ENCODE results near the gene PHF2. TPM values are rescaled to one million over a fixed set of nuclear protein-coding genes. Genes with fewer than 3 reads are reported as not detected.

The PHF2 gene
- polyA plus RNA-seq, 3 donors, result 0.40 to 16.0 (median 0.97) TPM

DNA sequence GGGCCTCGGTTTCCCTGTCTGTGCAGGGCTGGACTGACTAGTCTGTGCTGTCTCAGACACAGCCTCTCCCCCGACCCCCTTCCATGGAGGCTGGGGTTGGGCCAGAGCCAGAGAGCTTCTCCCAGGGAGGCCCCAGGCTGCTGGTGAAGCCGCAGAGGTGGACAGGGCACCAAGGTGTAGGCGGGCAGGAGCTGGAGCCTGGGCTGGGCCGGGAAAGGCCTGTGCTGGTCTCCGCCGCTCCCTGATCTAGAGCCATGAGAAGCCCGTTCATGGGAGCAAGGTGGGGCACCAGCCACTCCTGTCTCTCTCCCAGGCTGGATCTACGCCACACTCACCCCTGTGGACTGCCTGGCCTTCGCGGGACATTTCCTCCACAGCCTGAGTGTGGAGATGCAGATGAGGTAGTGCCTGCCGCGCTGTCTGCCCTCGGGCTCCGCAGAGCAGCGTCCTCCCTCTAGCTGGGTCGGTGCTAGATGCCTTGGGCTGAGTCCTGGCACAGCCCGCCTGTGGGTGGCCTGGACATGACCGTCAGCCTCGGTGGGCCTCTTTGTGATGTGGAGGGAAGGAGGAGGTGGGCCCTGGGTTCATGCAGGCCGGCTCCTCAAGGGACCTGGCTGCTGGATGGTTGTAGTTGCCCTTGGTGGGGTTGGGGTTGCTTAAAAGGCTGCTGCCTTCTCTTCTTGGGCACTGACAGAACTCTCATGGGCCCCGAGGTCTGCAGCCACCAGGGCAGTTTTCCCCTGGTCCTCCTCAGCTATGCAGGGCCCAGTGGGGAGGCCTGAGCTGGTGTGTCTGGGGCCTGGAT is 79.4 kb downstream of the PHF2 start:
- no peak overlapping the region for H3K4me3 ChIP-seq (replicated peaks in 1 of 3; ENCODE audit: low read depth in 2 of 3, low read length in 3 of 3)
- H2AFZ ChIP-seq (ENCODE audit: insufficient read depth, low read depth, low read length, poor library complexity, severe bottlenecking), result no peak overlapping the region
- no peak overlapping the region for H3K4me2 ChIP-seq (replicated peaks; ENCODE audit: extremely low read depth, low read length, poor library complexity, severe bottlenecking)
- peaks cover 83 to 98% of the 10 kb centered on the region in 2 donors for H3K36me3 ChIP-seq (replicated peaks in 1 of 2; ENCODE audit: control insufficient read depth in 1 of 2, insufficient read depth in 2 of 2, low read length in 2 of 2)
- H3K27me3 Mint-ChIP-seq (ENCODE audit: low read depth in 3 of 3), result peaks cover 0 to 5% (median 3%) of the 10 kb centered on the region in 3 donors
- H3K36me3 Mint-ChIP-seq, result peaks cover 74% of the 10 kb centered on the region in 2 donors
- H4K20me1 ChIP-seq (ENCODE audit: insufficient read depth, low read length), result no peaks in the 10 kb centered on the region
- peaks cover 0 to 2% (median 0%) of the 10 kb centered on the region in 7 donors for H3K9me3 Mint-ChIP-seq
- no peak overlapping the region for H3K4me3 Mint-ChIP-seq
- no peak overlapping the region for H3K27ac ChIP-seq (ENCODE audit: low read depth in 1 of 2, low read length in 2 of 2)
- TF ChIP-seq, protein P1, sequence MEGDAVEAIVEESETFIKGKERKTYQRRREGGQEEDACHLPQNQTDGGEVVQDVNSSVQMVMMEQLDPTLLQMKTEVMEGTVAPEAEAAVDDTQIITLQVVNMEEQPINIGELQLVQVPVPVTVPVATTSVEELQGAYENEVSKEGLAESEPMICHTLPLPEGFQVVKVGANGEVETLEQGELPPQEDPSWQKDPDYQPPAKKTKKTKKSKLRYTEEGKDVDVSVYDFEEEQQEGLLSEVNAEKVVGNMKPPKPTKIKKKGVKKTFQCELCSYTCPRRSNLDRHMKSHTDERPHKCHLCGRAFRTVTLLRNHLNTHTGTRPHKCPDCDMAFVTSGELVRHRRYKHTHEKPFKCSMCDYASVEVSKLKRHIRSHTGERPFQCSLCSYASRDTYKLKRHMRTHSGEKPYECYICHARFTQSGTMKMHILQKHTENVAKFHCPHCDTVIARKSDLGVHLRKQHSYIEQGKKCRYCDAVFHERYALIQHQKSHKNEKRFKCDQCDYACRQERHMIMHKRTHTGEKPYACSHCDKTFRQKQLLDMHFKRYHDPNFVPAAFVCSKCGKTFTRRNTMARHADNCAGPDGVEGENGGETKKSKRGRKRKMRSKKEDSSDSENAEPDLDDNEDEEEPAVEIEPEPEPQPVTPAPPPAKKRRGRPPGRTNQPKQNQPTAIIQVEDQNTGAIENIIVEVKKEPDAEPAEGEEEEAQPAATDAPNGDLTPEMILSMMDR (IDR thresholded peaks at IDR 0.05), result no peak
- H3K27me3 ChIP-seq (ENCODE audit: control insufficient read depth in 2 of 2, insufficient read depth in 2 of 2, low read length in 2 of 2), result no peaks in the 10 kb centered on the region
- no peaks in the 10 kb centered on the region for H3K4me1 Mint-ChIP-seq
- H3K79me2 ChIP-seq (ENCODE audit: insufficient read depth, low read length), result no peaks in the 10 kb centered on the region
- DNase-seq, result no peak
- peak overlapping the region in 1 of 7 donors; percentile 24 for H3K27ac Mint-ChIP-seq
- H3K9me3 ChIP-seq (replicated peaks in 1 of 2; ENCODE audit: control insufficient read depth in 1 of 2, insufficient read depth in 1 of 2, low read length in 2 of 2), result no peaks in the 10 kb centered on the region
- intact Hi-C loops (cut with micrococcal nuclease), result no loop called here
- H3K9ac ChIP-seq (ENCODE audit: insufficient read depth, low read length, poor library complexity, severe bottlenecking), result no peak overlapping the region
- WGBS (ENCODE audit: insufficient coverage), result 97% methylated on average over 18 of the region's 22 CpGs
- H3K4me1 ChIP-seq (ENCODE audit: control insufficient read depth in 1 of 2, insufficient read depth in 2 of 2, low read length in 2 of 2), result no peaks in the 10 kb centered on the region

DNA sequence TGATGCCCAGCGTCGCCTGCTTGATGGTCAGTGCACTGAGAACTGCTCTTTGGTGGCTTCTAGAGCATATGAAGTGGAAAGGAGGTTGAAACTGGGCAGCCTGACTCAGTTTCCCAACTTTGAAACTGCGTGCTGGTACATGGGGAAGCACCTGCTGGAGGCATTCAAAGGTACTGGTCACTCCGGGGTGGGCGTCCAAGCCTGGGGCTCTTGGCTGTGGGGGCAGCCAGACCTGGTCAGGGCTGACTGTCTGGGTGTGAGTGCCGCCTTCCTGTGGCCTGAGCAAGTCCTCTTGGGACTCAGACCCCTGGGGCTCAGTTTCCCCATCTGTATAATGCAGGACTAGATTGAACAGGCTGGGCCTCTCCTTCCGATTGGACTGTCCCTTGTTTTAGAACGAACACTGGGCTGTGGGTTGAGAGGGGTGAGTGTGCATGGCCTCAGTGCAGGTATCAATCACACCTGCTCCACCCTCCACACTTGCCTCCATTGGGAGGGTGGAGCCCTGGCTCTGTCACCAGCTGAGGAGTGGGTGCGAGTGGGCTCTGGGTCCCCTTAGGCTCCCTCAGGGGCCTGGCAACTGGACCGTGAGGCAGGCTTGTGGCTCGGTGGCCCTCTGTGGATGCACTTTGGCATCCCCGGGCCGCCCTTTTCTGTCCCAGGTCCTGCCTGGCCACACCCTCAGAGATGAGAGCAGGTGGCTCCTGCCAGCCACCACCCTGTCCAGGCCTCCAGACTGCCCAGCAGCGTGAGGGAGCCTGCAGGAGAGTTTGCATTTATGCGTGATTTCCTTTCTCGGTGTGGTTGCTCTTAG is 80.2 kb downstream of the PHF2 start:
- TF ChIP-seq, protein P1 (IDR thresholded peaks at IDR 0.05), result no peak
- H3K36me3 ChIP-seq (replicated peaks in 1 of 2; ENCODE audit: control insufficient read depth in 1 of 2, insufficient read depth in 2 of 2, low read length in 2 of 2), result peaks cover 75 to 98% of the 10 kb centered on the region in 2 donors
- H4K20me1 ChIP-seq (ENCODE audit: insufficient read depth, low read length), result no peaks in the 10 kb centered on the region
- H3K36me3 Mint-ChIP-seq, result peaks cover 68 to 74% of the 10 kb centered on the region in 2 donors
- no peak for DNase-seq
- H3K9me3 ChIP-seq (replicated peaks in 1 of 2; ENCODE audit: control insufficient read depth in 1 of 2, insufficient read depth in 1 of 2, low read length in 2 of 2), result no peaks in the 10 kb centered on the region
- peaks cover 0 to 2% (median 0%) of the 10 kb centered on the region in 7 donors for H3K9me3 Mint-ChIP-seq
- H3K4me3 Mint-ChIP-seq, result no peak overlapping the region
- peaks cover 0 to 5% (median 3%) of the 10 kb centered on the region in 3 donors for H3K27me3 Mint-ChIP-seq (ENCODE audit: low read depth in 3 of 3)
- no peaks in the 10 kb centered on the region for H3K4me1 Mint-ChIP-seq
- no peak overlapping the region for H3K4me3 ChIP-seq (replicated peaks in 1 of 3; ENCODE audit: low read depth in 2 of 3, low read length in 3 of 3)
- H3K9ac ChIP-seq (ENCODE audit: insufficient read depth, low read length, poor library complexity, severe bottlenecking), result no peak overlapping the region
- peak overlapping the region in 1 of 7 donors; percentile 5 for H3K27ac Mint-ChIP-seq
- intact Hi-C loops (cut with micrococcal nuclease), result no loop called here
- H3K27me3 ChIP-seq (ENCODE audit: control insufficient read depth in 2 of 2, insufficient read depth in 2 of 2, low read length in 2 of 2), result no peaks in the 10 kb centered on the region
- H3K27ac ChIP-seq (ENCODE audit: low read depth in 1 of 2, low read length in 2 of 2), result no peak overlapping the region
- WGBS (ENCODE audit: insufficient coverage), result over 99% methylated on average over 14 of the region's 16 CpGs
- H3K4me1 ChIP-seq (ENCODE audit: control insufficient read depth in 1 of 2, insufficient read depth in 2 of 2, low read length in 2 of 2), result no peaks in the 10 kb centered on the region
- no peak overlapping the region for H2AFZ ChIP-seq (ENCODE audit: insufficient read depth, low read depth, low read length, poor library complexity, severe bottlenecking)
- no peaks in the 10 kb centered on the region for H3K79me2 ChIP-seq (ENCODE audit: insufficient read depth, low read length)
- no peak overlapping the region for H3K4me2 ChIP-seq (replicated peaks; ENCODE audit: extremely low read depth, low read length, poor library complexity, severe bottlenecking)

All from CD14-positive monocyte (primary cell).